HEK293T (cell line): Measurements from ENCODE around the gene PHLDA3.

Experiments used
- CTCF ChIA-PET: fragments of 350-600 bp; formaldehyde crosslinking; extraction: SDS; loops from one replicate; lab custom pipeline; 2021; ENCODE audit warnings: antibody characterized with exemption, inconsistent platforms; lab: Yijun Ruan, JAX
- POLR2A ChIA-PET: fragments of 350-600 bp; formaldehyde crosslinking; extraction: SDS; loops from one replicate; lab custom pipeline; 2020; ENCODE audit warnings: antibody characterized with exemption, inconsistent platforms; lab: Yijun Ruan, JAX
- DNase-seq: peaks from one replicate; pipeline ENCODE4 v3.0.0; 2012; ENCODE audit warnings: mixed read lengths; ENCODE audit errors: extremely low spot score
- ARNT ChIP-seq: fragments of 450-650 bp; IDR thresholded peaks from 2 replicates; pipeline ENCODE4 v1.6.1; 2017; ENCODE audit warnings: mild to moderate bottlenecking
- BHLHE40 ChIP-seq: fragments of 450-650 bp; IDR thresholded peaks from 2 replicates; pipeline ENCODE4 v1.6.1; 2016; ENCODE audit warnings: mild to moderate bottlenecking, moderate library complexity, borderline replicate concordance
- CTBP1 ChIP-seq: fragments of 450-650 bp; IDR thresholded peaks from 2 replicates; pipeline ENCODE4 v1.6.1; 2016; ENCODE audit warnings: borderline replicate concordance
- ELF4 ChIP-seq: fragments of 450-650 bp; IDR thresholded peaks from 2 replicates; pipeline ENCODE4 v1.6.1; 2017; ENCODE audit warnings: antibody characterized with exemption
- FOXA1 ChIP-seq: fragments of 450-650 bp; IDR thresholded peaks from 2 replicates; pipeline ENCODE4 v1.6.1; 2016; ENCODE audit warnings: mild to moderate bottlenecking
- FOXK2 ChIP-seq: fragments of 450-650 bp; IDR thresholded peaks from 2 replicates; pipeline ENCODE4 v1.6.1; 2016; ENCODE audit warnings: mild to moderate bottlenecking
- FOXM1 ChIP-seq: fragments of 450-650 bp; IDR thresholded peaks from 2 replicates; pipeline ENCODE4 v1.6.1; 2017; ENCODE audit warnings: mild to moderate bottlenecking, borderline replicate concordance
- HDGF ChIP-seq: fragments of 450-650 bp; IDR thresholded peaks from 2 replicates; pipeline ENCODE4 v1.6.1; 2017; ENCODE audit warnings: antibody characterized with exemption, borderline replicate concordance
- L3MBTL2 ChIP-seq: fragments of 450-650 bp; conservative IDR thresholded peaks from 2 replicates; pipeline ENCODE4 v1.6.1; 2016; ENCODE audit warnings: mild to moderate bottlenecking
- LEF1 ChIP-seq: fragments of 450-650 bp; IDR thresholded peaks from 2 replicates; pipeline ENCODE4 v1.6.1; 2017; ENCODE audit warnings: mild to moderate bottlenecking, borderline replicate concordance
- NFRKB ChIP-seq: fragments of 450-650 bp; IDR thresholded peaks from 2 replicates; pipeline ENCODE4 v1.6.1; 2016; ENCODE audit warnings: mild to moderate bottlenecking, moderate library complexity
- SP1 ChIP-seq: fragments of 450-650 bp; IDR thresholded peaks from 2 replicates; pipeline ENCODE4 v1.6.1; 2017
- SUZ12 ChIP-seq: fragments of 450-650 bp; IDR thresholded peaks from 2 replicates; pipeline ENCODE4 v1.6.1; 2016; ENCODE audit warnings: mild to moderate bottlenecking
- TARDBP ChIP-seq: fragments of 450-650 bp; IDR thresholded peaks from 2 replicates; pipeline ENCODE4 v1.6.1; 2016
- ZNF384 ChIP-seq: fragments of 450-650 bp; IDR thresholded peaks from 2 replicates; pipeline ENCODE4 v1.6.1; 2016
- TF ChIP-seq, protein P1 (sequence below): fragments of 450-650 bp; IDR thresholded peaks from 2 replicates; pipeline ENCODE4 v1.6.1; 2016

Gene PHLDA3

GRCh38 chr1:201436969-201437368 lies 32.0 kb downstream of the PHLDA3 start:
- POLR2A ChIA-PET, result no interaction called here
- TF ChIP-seq SUZ12 (no peak), ELF4 (no peak), TARDBP (no peak), ZNF384 (no peak), ARNT (no peak), NFRKB (no peak)
- TF ChIP-seq, protein P1, sequence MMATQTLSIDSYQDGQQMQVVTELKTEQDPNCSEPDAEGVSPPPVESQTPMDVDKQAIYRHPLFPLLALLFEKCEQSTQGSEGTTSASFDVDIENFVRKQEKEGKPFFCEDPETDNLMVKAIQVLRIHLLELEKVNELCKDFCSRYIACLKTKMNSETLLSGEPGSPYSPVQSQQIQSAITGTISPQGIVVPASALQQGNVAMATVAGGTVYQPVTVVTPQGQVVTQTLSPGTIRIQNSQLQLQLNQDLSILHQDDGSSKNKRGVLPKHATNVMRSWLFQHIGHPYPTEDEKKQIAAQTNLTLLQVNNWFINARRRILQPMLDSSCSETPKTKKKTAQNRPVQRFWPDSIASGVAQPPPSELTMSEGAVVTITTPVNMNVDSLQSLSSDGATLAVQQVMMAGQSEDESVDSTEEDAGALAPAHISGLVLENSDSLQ, result no peak
- no peak for DNase-seq
- CTCF ChIA-PET, result interaction anchor here (0.5 to 2.1 kb wide), 6 partner anchors 7 to 532 kb away, joined by 3 to 39 read pairs (median 5); no protein-coding TSS in a partner anchor

- TF ChIP-seq L3MBTL2, result no peak
- TF ChIP-seq FOXK2, result no peak
- no peak for TF ChIP-seq CTBP1
- POLR2A ChIA-PET, result interaction anchor here (1.3 to 1.4 kb wide), 2 partner anchors 10 to 12 kb away, joined by 3 to 4 read pairs; no protein-coding TSS in a partner anchor
- DNase-seq, result peak; percentile 63
- CTCF ChIA-PET, result interaction anchor here (0.5 to 2.1 kb wide), 12 partner anchors 8 to 533 kb away, joined by 3 to 39 read pairs (median 5); no protein-coding TSS in a partner anchor
Observed at GRCh38 chr1:201436393-201436792, 32.6 kb downstream of the PHLDA3 start.

DNA sequence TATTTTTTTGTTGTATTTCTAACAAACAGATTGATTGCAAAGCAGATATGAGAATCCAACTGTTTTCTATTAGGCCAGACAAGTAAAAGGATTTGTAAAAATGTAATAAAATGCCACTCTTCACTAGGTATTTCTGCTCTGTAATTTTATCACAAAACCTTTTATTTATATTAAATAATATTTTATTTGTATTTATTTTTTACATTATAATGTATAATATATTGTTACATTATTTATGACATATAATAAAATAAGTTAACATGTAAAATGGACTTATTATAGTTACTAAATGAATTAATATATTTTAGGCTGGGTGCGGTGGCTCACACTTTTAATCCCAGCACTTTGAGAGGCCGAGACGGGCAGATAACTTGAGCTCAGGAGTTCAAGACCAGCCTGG lies 34.7 kb downstream of the PHLDA3 start:
- DNase-seq, result no peak
- POLR2A ChIA-PET, result no interaction called here
- CTCF ChIA-PET, result no interaction called here
- TF ChIP-seq FOXK2 (no peak), CTBP1 (no peak), TARDBP (no peak), ZNF384 (no peak), NFRKB (no peak), SP1 (no peak), LEF1 (no peak)
- TF ChIP-seq, protein P1, result no peak

- ChIA-PET POLR2A (no interaction called here), CTCF (no interaction called here)
- TF ChIP-seq TARDBP, result no peak
- no peak for TF ChIP-seq ELF4
- TF ChIP-seq SUZ12, result no peak
- TF ChIP-seq L3MBTL2, result no peak
- no peak for TF ChIP-seq CTBP1
- TF ChIP-seq, protein P1, result no peak
- no peak for TF ChIP-seq FOXK2
- TF ChIP-seq NFRKB, result no peak
- no peak for TF ChIP-seq HDGF
- TF ChIP-seq ZNF384, result no peak
- TF ChIP-seq BHLHE40, result no peak
- TF ChIP-seq LEF1, result no peak
- no peak for TF ChIP-seq FOXM1
- TF ChIP-seq ARNT, result no peak
- TF ChIP-seq FOXA1, result no peak
- DNase-seq, result no peak
Observed at GRCh38 chr1:201433609-201434008, 35.4 kb downstream of the PHLDA3 start.

- no peak for DNase-seq
- no peak for TF ChIP-seq ELF4
- no peak for TF ChIP-seq FOXM1
- TF ChIP-seq FOXK2, result no peak
- TF ChIP-seq L3MBTL2, result no peak
- no peak for TF ChIP-seq SP1
- TF ChIP-seq NFRKB, result no peak
- TF ChIP-seq TARDBP, result no peak
- no peak for TF ChIP-seq BHLHE40
- no peak for TF ChIP-seq FOXA1
- no peak for TF ChIP-seq SUZ12
- no peak for TF ChIP-seq HDGF
- no peak for TF ChIP-seq ZNF384
- no peak for TF ChIP-seq ARNT
- TF ChIP-seq LEF1, result no peak
- TF ChIP-seq, protein P1, result no peak
- POLR2A ChIA-PET, result no interaction called here
- CTCF ChIA-PET, result interaction anchor here (0.6 kb wide), 1 partner anchor 242 kb away, joined by 3 read pairs; no protein-coding TSS in a partner anchor
Observed at GRCh38 chr1:201430776-201431175, 38.2 kb downstream of the PHLDA3 start.

GRCh38 chr1:201429736-201430501 lies 39.1 kb downstream of the PHLDA3 start:
- TF ChIP-seq ZNF384 (no peak), SUZ12 (no peak), L3MBTL2 (no peak), FOXA1 (no peak)

More at GRCh38 chr1:201429736-201430501, 39.1 kb downstream of the PHLDA3 start:
- ChIA-PET POLR2A (no interaction called here), CTCF (interaction anchor here (0.6 kb wide), 1 partner anchor 554 kb away, joined by 4 read pairs; no protein-coding TSS in a partner anchor)
- no peak for DNase-seq
